A172 (cell line): ENCODE data around the gene PEX5. TPM values are rescaled to one million over a fixed set of nuclear protein-coding genes. Genes with fewer than 3 reads are reported as not detected.
A peak's percentile ranks its signal among the peaks of the same experiment; 100 is the strongest.
"Not testable (repeated sequence)": the region's sequence is repeated elsewhere in the genome, so short reads cannot be mapped to it uniquely, and the experiment has no call there.

Experiments used
- DNase-seq: peaks from one replicate; pipeline ENCODE4 v3.0.0-alpha.2; 2015; ENCODE audit warnings: low spot score
- total RNA-seq: library from RNA; depleted of rRNA; stranded (reverse); fragments of >200 nt; shearing (Covaris generic); gene quantifications from 2 replicates; pipeline ENCODE4 v1.2.3, GENCODE V29; 2014; rRNA removed

Gene PEX5
- total RNA-seq, 1 experiment from 2014 or later = 18.9 TPM

DNA sequence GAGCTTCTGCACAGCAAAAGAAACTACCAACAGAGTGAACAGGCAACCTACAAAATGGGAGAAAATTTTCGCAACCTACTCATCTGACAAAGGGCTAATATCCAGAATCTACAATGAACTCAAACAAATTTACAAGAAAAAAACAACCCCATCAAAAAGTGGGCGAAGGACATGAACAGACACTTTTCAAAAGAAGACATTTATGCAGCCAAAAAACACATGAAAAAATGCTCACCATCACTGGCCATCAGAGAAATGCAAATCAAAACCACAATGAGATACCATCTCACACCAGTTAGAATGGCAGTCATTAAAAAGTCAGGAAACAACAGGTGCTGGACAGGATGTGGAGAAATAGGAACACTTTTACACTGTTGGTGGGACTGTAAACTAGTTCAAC is 24.3 kb downstream of the PEX5 start:
- DNase-seq = not testable (repeated sequence)

DNA sequence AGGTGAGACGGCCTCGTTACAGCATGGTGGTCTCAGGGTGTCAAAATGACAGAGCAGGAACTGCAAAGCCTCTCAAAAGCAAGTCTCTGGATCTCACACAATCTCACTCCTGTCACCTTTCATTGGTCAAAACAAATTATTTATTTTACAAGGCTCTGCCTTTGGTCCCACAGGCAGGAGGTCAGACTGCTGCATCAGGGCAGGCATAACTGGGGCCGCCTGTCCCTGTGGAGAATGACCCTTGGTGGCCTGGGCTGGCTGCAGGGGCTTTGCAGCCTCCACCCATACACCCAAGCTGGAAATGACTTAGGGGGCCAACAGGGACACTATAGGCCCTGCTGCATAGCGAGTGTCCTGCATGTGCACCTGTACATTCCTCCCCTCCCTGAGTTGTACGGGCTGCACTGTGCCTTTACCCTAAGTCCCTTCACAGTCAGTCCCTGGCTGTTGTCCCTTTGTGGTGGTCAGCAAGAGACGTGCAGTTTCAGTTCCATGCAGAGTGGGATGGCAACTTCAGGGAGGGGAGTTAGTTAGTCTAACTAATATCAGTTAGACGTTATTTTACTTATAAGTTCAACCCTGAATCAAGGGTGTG is 28.1 kb downstream of the PEX5 start:
- no peak for DNase-seq

DNA sequence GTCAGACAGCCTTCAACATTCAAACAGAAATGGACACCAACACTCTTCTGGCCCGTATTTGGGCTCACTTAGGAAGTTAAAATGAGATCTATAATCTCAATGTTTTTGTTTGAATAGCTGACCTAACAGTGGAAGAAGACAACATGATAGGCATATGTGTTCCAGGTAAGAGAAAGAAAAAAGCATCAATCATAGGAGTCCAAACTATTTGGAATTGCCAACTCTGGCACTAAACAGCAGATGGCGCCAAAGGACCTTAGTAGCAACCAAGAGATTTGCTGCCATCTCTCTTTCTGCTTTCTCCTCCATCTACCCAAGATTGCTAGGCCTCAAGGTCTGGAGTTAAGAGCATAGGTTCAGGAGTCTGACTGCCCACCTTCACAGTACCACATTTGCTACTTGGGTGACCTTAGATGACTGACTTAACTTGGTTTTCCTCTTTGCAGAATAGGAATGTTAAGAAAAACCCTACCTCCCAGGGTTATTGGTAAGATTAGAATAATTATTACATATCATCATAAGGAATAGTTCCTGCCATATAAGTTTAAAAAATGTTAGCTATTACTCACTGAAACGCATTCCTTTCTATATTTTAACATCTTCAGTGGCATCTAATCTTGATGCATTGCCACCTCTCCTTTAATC is 30.2 kb downstream of the PEX5 start:
- DNase-seq = peak; percentile 48

DNA sequence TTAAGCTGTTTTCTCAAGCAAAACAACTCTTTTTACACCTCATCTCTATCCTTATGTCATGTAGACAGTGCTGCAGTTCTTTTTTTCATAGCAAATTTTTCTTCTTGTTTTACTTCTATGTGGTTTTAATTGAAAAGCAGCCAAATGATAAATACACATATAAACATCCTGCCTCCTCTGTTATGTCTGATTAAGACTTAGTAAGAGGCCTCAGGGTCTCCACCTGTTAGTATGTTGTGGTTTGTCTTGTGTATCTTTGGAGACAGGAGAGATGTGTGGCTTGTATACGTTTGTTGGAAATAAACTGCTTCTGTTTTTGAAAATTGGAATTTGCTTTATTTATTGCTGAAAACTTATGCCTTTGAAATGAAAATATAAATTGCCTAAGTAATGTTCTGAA is 32.0 kb downstream of the PEX5 start:
- DNase-seq = no peak

DNA sequence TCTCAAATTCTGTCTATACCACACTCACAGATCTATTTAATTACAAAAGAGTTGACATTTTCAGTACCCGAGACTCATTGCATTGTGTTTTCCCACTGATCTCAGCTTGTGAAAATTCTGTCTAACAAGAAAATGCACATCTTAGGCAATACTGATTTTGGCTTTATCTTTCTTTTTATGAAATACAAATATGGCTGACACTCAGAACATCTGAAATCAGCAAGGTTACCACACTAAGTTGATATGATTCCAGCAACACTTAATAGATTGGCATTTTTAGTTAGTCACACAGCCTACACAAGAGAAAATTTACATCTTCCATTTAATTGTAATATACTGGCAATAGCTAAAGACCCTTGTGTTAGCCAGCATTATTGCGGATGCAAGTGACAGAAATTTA is 40.3 kb downstream of the PEX5 start:
- DNase-seq = no peak

DNA sequence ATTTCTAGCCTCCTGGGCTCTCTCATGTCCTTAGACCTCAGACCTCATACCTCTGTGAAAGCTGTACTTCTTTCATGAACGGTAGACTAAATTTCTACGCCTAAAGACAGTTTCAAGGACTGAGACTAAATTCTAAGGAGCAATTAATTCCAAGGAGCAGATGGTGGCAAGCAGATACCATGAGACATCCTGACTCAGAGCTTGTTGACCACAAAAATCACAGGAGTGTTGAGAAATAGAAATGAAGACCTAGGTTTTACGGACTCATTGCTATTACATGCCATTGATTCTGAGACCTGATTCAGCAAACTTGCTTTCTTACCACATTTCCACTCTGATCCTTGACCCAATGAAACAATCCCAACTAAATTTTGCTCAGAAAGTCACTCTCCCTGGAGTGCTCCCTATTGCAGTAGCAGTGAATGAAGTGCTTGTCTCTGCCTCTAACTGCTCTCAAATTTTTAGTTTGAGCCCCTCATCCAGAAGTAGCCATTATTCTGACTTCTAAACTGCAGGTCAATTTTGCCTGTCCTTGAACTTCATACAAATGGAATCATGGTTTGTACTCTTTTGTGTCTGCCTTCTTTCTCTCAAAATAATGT is 52.0 kb downstream of the PEX5 start:
- peak; percentile 49 for DNase-seq

DNA sequence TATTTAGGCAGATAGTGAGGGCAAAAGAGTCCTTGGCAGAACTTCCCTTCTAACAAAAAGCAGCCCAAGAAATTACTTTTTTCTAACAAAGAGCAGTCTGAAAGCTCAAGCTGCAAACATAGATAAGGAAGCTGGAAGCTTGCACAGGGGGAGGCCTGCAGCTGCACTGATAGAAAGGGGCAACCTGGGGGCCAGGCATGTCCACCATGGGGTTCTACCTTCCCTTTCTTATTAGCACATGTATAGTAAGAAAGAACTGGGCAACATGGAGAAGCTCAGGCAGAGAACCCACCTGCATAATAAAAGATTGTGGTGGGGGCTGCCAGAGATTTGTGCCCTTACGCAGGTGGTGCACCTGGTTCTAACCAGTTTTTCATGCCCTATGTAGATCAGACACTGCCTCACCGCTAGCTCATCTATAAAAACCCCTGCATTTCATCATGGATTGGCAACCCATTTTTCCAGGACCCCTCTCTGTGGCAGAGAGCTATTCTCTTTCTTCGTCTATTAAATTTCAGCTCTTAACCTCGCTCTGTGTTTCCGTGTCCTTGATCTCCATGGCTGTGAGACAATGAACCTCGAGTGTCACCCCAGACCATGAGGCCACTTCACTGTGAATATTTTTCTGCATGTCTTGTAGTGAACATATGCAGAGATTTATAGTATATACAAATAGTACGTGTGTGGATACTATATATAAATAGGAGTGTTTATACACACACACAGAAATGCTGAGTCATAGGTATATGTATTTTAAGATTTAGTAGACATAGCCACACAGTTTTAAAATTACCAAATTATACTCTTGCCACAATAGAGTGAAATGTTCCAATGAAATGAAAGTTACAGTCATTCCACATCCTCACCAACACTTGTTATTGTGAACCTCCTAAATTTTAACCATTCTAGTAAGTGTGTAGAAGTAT is 53.0 kb downstream of the PEX5 start:
- DNase-seq = no peak

DNA sequence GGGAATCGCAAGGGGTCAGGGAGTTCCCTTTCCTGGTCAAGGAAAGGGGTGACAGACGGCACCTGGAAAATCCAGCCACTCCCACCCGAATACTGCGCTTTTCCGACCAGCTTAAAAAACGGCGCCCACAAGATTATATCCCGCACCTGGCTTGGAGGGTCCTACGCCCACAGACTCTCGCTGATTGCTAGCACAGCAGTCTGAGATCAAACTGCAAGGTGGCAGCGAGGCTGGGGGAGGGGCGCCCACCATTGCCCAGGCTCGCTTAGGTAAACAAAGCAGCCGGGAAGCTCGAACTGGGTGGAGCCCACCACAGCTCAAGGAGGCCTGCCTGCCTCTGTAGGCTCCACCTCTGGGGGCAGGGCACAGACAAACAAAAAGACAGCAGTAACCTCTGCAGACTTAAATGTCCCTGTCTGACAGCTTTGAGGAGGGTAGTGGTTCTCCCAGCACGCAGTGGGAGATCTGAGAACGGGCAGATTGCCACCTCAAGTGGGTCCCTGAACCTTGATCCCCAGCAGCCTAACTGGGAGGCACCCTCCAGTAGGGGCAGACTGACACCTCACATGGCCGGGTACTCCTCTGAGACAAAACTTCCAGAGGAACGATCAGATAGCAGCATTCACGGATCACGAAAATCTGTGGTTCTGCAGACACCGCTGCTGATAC is 62.0 kb downstream of the PEX5 start:
- DNase-seq = not testable (repeated sequence)

DNA sequence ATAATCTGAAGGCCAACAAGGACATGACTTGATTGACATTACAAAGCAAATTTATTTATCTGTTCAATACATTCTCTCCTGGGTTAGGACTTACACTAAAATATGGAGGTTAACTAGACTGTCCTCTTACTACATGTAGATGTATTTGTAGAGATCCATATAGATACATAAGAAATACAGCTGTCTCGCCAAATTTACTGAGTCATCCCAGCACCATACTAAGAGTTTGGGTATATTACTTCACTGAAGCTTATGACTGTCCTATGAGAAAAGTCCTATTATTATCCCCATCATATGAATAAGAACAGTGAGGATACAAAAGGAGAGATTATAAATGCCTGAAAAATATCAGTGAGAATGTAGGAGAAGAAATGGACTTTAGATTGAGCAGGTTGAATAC is 69.6 kb downstream of the PEX5 start:
- DNase-seq = no peak

Other genes starting within 250 kb of the PEX5 start
- not detected in 2 replicates for gene RNU7-1, start 245.9 kb upstream of the PEX5 start, total RNA-seq
- gene C12orf57, start 245.7 kb upstream of the PEX5 start, total RNA-seq = 1.8 TPM in 1 of 2 replicates, not detected in the other
- gene PTPN6, start 238.3 kb upstream of the PEX5 start, total RNA-seq = 0.31 and 0.48 TPM in 2 replicates
- gene PHB2, start 219.0 kb upstream of the PEX5 start, total RNA-seq = 172 and 183 TPM in 2 replicates
- 42.6 and 50.5 TPM in 2 replicates for gene EMG1, start 218.8 kb upstream of the PEX5 start, total RNA-seq
- gene LPCAT3, start 171.2 kb upstream of the PEX5 start, total RNA-seq = 9.2 and 14.7 TPM in 2 replicates
- gene C1S, start 129.0 kb upstream of the PEX5 start, total RNA-seq = 20.3 and 39.8 TPM in 2 replicates
- gene C1R, start 97.2 kb upstream of the PEX5 start, total RNA-seq = 10.7 and 16.0 TPM in 2 replicates
- gene C1RL, start 80.5 kb upstream of the PEX5 start, total RNA-seq = 5.8 and 11.0 TPM in 2 replicates
- gene RBP5, start 60.8 kb upstream of the PEX5 start, total RNA-seq = 0.31 TPM in 1 of 2 replicates, not detected in the other
- gene CLSTN3, start 59.3 kb upstream of the PEX5 start, total RNA-seq = 8.5 and 15.6 TPM in 2 replicates
- gene ACSM4, start 114.4 kb downstream of the PEX5 start, total RNA-seq = not detected in 2 replicates